Fibroblast of skin of right quadriceps (primary cell): ENCODE measurements around the gene GDF2.
A peak's percentile ranks its signal among the peaks of the same experiment; 100 is the strongest.

Experiments
- DNase-seq: peaks from one replicate; pipeline ENCODE4 v3.0.0-alpha.2; 2013

The GDF2 gene

GRCh38 chr10:47356708-47357107, 34.5 kb downstream of the GDF2 start:
- DNase-seq, result no peak

DNA sequence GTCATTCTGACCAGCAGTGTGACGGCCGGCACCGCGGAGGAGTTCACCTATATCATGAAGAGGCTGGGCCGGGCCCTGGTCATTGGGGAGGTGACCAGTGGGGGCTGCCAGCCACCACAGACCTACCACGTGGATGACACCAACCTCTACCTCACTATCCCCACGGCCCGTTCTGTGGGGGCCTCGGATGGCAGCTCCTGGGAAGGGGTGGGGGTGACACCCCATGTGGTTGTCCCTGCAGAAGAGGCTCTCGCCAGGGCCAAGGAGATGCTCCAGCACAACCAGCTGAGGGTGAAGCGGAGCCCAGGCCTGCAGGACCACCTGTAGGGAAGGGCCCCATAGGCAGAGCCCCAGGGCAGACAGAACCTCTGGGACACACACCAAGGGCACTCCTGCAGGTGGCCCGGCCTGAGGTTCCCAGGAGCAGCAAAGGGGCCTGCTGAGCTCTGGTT, 34.9 kb downstream of the GDF2 start:
- DNase-seq, result no peak

DNA sequence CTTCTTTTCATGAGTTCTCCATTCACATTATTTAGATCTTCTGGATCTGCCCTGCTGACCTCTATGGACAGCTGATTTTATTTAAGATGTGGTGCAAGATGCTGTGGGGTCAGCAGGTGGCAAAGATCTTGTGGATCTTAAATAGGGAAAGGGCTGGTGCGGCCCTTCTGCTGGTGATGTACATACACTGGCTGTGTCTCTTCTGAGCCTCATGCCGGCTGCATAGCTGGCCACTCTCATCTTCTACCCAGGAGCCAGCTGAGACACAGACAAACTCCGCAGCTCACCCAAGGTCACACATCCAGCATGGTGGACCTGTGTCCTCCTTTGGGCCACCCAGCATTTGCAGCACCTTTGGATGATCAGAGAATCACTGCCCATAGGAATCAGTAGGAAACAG, 35.7 kb downstream of the GDF2 start:
- no peak for DNase-seq

GRCh38 chr10:47358457-47358856, 36.2 kb downstream of the GDF2 start:
- no peak for DNase-seq

DNA sequence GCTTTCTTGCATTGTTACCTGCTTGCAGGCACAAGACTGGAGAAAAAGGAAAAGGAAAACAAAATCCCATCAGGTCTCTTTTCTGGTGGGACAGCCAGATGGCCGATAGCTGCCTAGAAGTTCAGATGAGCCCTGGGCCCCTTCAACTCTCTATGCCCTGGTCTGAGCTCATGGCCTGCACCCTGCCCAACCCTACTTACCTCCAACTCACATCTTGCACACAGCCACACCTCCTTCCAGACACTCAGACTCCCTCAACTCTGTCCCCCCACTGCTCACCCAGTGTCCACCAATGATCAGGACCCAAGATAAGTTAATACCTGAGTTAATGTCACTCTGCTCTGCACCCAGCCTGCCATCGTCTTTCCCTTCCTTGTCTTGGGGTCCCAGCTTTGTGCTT, 36.8 kb downstream of the GDF2 start:
- no peak for DNase-seq

DNA sequence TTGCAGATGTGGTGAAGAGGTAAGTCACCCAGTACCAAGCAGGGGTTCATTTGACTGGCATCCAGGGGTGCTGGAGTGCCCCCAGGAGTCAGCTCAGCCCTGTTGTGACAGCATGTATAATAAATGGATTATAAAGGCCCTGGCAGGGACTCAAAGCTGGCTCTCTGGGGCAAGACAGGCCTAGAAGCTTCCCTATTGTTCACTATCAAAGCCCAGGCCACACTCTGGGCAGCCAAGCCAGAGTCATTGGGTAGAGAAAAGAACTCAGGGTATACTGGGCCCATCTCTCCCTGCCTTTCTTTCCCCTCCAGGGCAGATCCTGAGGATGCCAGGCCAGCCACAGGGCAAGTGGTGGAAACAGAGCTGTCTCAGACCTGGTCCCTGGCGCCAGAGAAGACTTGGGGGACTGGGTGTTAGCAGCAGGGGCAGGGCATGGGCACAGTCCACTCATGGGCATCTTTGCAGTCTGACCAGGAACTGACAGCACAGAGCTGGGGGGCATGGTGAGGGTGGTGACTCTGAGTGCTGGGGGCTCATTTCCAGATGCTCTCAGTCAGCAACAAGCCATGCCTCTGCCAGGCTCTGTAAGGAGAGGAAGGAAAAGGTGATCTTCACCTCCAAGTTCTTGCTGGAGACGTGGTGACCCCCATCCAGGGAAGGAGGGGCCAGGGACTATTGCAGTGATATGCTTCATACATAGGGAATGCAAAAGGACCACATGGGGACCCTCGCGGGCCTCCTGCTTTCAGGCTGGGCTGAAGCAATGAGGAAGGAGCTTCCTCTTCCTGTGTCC, 37.6 kb downstream of the GDF2 start:
- DNase-seq, result no peak

- no peak for DNase-seq
Measured at GRCh38 chr10:47360419-47361040, 38.3 kb downstream of the GDF2 start.

DNA sequence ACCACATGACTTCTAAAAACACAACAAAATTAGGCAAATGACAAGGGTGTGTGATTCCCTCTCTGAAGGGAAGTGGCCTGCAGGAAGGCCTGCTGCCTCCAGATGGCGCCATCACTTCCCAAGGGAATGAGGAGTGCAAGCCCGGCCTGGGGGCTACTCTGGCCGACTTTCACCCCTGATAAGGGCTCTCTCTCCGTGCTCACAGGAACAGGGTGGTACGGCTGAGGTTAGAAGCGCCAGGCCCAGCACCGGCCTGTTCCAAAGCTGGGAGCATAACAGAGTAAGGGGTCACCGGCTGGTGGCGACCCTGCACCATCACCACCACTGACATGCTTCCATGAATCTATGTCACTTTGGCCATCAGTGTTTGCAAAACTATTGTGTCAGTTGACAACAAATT, 39.0 kb downstream of the GDF2 start:
- DNase-seq, result peak; percentile 13

- no peak for DNase-seq
Measured at GRCh38 chr10:47362199-47362598, 39.9 kb downstream of the GDF2 start.

GRCh38 chr10:47363781-47364180, 41.5 kb downstream of the GDF2 start:
- no peak for DNase-seq

- DNase-seq, result no peak
Measured at GRCh38 chr10:47364366-47364765, 42.1 kb downstream of the GDF2 start.

DNA sequence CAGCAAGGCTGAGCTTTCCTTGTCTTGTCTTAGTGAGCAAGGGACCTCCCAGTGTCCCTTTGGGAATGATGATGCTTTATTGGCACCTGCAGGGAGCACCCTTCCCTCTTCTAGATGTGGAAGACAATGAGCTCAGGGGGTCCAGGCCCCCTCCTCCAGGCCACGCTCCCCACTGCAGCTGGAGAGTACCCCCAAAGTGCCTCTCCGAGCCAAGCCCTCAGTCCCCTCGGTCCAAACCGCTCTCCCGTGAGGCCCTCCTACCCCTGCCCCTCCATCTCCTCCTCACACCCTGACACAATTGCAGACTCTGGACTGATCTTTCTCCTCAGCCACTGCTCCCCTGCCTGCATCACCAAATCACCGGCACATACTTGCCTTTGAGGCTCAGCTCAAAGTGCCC, 42.7 kb downstream of the GDF2 start:
- no peak for DNase-seq

DNA sequence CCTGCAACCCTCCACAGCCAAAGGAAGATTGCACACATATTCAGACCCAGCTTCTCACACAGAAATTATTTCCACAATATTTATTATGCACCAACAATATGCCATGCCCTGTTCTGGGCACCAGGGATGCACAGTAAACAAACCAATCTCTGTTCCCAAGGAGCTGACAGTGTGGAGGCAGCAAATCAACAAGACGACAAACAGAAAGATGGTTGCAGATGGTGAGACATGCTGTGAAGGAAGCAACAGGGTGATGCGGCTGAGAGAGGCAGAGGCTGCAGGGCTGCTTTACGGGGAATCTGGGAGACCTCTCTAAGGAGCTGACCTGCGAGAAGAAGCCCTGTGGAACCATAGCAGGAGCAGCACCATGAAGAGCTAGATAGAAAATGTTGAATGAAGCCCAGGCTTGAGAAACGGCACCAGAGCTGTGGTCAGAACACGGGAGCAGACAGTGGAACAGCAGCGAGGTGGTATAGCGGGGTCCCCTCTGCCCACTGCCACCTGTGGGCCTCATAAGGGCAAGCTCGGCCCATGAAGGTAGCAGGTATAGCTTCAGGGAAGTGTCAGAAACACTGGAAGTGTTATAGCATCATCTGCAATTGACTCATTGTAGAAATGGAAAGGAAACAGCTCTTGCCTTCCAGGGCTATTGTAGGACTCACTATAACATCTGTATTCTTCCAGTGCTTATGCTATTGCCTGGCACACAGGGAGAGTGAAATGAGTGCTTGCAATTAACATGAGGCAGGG, 43.4 kb downstream of the GDF2 start:
- DNase-seq, result no peak

DNA sequence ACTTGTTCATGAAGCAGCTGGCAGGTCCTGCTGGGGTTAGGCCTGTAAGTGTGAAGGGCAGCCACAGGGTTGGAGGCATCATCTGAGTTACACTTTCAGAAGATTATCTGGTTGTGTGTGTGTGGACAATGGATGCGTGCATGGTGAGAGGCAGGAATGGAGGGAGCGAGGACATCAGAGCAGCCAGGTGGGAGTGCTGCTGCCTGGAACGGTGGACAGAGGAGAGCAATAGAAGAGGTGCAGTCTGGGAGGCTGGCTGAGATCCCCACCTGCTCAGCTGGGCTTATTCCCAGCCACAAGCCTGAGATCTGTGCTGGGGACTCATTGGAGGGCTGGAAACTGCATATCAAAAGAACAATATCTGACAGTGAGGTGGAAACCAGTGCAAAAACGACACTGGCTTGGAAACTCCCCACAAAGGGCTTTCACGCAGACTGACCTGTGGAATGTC, 44.0 kb downstream of the GDF2 start:
- no peak for DNase-seq

DNA sequence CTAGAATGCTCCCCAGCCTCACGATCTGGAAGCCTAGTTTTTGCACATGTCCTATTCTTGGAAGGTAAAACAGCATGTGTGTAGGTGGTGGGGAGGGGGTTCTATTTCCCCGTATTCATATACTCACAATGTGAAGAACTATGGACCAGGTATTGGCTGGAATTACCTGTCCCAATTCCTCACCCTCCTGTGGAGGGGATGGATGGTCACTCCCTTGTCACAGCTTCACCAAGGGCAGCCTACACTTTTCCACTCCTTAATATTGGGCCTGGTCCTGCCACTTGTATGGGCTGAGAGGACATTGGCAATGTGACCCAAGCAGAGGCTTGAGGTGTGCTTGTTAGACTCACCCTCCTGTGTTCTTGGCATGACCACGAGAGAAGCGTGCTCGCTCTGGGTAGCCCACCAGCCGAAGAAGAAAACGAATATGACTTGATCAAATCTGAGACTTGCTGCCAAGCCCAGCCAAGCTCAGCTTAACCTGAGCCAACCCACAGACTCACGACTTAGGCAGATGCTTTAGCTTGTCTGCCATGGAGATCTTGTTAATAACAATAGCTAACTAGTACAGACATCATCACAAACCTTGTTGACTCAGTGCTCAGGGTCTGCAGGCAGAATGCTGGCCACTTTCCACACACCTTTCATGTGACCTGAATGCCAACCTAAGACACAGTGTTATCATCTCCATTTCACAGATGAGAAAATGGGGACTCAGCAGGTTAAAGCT, 44.6 kb downstream of the GDF2 start:
- no peak for DNase-seq

GRCh38 chr10:47367646-47368045, 45.4 kb downstream of the GDF2 start:
- no peak for DNase-seq

DNA sequence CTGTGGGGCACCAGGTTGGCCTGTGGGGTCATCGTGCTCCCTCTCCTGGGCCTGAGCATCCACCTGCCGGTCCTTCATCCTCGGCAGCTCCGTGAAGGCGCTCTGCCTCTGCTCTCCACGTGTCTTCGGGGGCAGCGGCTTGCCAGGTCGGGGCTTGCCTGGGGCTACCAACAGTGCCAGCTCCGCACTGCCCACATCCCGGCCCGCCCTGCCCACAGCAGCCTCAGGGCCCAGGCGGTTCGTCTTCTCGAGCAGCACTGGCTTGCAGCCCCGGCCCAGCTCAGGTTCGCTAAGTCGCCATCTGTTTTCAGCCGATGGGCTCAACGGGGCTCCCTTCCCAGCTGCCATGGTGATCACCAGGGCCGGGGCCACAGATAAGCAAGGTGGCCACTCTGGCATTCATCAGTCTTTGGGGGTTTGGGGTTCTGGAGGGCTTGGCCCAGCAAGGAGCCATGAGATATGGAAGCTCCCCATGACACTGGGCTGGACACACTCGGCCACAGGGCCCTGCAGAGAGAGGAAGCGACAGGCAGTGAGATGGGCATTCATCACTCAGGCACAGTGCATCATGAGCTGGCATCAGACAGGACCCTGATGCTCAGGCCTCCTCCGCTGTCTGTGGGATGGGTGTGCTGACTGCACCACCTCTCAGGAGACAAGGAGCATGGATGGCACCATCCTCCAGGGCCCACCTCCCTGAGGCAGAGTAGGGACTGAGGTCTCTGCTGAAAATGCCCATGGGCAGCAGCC, 46.4 kb downstream of the GDF2 start:
- DNase-seq, result no peak

DNA sequence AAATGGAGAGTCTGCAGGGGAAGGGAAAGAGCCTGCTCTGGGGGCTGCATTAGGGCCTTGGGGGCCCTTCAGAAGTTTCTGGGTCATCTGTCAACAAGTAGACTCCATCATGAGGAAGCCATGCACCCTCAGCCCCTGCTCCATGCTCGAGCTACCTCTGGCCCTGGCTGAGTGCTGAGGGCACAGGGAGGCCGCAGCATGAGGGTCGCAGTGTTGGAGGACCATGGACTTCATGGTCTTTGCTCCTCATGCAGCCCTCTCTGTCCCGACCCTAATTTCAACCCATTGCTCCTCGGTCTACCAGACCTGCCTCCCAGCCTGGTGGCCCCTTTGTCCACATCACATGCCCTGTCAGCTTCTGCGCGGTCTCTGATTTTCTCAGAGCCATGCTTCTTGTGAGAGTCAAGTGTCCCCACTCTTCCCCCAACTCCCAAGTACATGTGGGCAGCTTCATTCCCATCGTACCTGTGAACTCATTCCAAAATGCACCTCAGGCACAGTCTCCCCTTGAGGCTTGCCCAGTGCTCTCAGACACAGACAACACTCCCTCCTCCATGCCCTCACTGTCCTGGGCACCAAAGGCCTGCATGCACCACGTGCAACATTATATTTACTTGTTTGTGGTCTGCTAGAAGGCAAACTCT, 47.1 kb downstream of the GDF2 start:
- no peak for DNase-seq

GRCh38 chr10:47370015-47370767, 47.9 kb downstream of the GDF2 start:
- no peak for DNase-seq

DNA sequence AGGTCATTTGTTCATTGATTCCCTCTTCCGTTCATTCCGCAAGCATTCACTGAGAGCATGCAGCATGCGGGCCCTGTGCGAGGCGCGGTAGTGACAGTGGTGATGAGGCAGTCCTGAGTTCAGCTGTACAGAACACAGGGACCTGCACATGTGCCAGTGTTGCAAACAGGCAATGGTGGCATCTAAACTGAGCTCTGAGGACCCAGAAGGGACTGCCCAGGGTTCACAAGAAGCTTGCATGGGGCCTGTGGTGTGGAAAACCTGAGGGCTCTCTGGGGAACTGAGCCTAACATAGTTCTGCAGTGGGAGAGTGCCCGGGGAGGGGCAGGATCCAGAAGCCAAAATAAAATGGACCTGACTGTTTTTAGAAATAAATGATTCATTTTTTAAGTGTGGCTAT, 48.6 kb downstream of the GDF2 start:
- no peak for DNase-seq
